A549 (cell line): ENCODE data around the gene ZNF775.

Source experiments
- CEBPB ChIP-seq, 2 experiments: fragments of >200 bp in 1 of 2; sonication (Bioruptor Twin) in 1 of 2; formaldehyde crosslinking in 1 of 2; IDR thresholded peaks; 2 replicates each; pipeline ENCODE4 v1.6.1; 2012 to 2016
- NFE2L2 ChIP-seq: fragments of 150-350 bp; conservative IDR thresholded peaks from 2 replicates; pipeline ENCODE4 v1.6.1; 2014; ENCODE audit warnings: low read length
- TF ChIP-seq, protein P1 (sequence below): IDR thresholded peaks from 2 replicates; pipeline ENCODE4 v1.6.1; 2012
- TF ChIP-seq, protein P2 (sequence below): fragments of >200 bp; sonication (Bioruptor Twin); formaldehyde crosslinking; IDR thresholded peaks from 3 replicates; pipeline ENCODE4 v1.5.1; 2016

DNA sequence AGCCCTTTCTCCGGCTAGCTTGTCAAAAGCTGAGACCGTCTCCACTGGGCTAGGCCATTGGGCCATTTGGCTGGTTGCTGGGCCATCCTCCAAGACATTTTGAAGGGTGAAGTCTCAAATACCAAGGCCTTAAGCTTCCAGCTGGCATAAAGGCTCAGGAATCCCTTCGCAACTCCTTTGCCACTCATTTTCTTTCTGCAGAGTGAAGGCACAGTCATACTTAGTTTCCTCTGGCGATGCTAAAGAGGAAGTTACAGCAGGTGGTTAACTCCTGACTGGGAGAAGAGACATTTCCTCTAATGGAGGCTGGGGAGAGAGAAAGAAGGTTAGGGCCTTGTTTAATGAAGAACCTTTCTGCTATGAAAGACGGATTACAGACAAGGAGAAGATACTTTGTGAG, 15.3 kb upstream of the ZNF775 start:
- TF ChIP-seq, protein P1, sequence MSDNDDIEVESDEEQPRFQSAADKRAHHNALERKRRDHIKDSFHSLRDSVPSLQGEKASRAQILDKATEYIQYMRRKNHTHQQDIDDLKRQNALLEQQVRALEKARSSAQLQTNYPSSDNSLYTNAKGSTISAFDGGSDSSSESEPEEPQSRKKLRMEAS: no peak
- TF ChIP-seq, protein P2, sequence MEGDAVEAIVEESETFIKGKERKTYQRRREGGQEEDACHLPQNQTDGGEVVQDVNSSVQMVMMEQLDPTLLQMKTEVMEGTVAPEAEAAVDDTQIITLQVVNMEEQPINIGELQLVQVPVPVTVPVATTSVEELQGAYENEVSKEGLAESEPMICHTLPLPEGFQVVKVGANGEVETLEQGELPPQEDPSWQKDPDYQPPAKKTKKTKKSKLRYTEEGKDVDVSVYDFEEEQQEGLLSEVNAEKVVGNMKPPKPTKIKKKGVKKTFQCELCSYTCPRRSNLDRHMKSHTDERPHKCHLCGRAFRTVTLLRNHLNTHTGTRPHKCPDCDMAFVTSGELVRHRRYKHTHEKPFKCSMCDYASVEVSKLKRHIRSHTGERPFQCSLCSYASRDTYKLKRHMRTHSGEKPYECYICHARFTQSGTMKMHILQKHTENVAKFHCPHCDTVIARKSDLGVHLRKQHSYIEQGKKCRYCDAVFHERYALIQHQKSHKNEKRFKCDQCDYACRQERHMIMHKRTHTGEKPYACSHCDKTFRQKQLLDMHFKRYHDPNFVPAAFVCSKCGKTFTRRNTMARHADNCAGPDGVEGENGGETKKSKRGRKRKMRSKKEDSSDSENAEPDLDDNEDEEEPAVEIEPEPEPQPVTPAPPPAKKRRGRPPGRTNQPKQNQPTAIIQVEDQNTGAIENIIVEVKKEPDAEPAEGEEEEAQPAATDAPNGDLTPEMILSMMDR: no peak
- TF ChIP-seq CEBPB (IDR thresholded peaks at IDR 0.05): no peak
- no peak for TF ChIP-seq NFE2L2
